PC-9 (cell line): ENCODE data around the gene CEP76. TPM values are rescaled to one million over a fixed set of nuclear protein-coding genes. Genes with fewer than 3 reads are reported as not detected.

Experiments used
- BruUV-seq: library from RNA; stranded (reverse); fragments of 400-500 nt; replicated peaks from 2 replicates; lab custom pipeline; 2021; lab: Mats Ljungman, UMichigan
- CTCF ChIA-PET: fragments of 300-600 bp; sonication (Branson Sonifier 250); formaldehyde crosslinking; loops from one replicate; lab custom pipeline; 2022; ENCODE audit warnings: antibody characterized with exemption; lab: Charles Lee
- POLR2A ChIA-PET: fragments of 300-600 bp; sonication (Branson Sonifier 250); formaldehyde crosslinking; loops from one replicate; lab custom pipeline; 2022; ENCODE audit warnings: antibody characterized with exemption; ENCODE audit not compliant: unreplicated experiment; lab: Charles Lee
- DNase-seq, 2 experiments: peaks; one replicate each; pipeline versions ENCODE4 v3.0.0 to v3.0.0-alpha.2; 2015 to 2022; ENCODE audit warnings: mixed read lengths in 1 of 2
- H2AFZ ChIP-seq: fragments of 200-600 bp; sonication (generic); 2 replicates; pipeline ENCODE4 v1.8.1; 2017; ENCODE audit warnings: antibody characterized with exemption
- H3F3A ChIP-seq: fragments of 200-600 bp; sonication (generic); 2 replicates; pipeline ENCODE4 v1.8.1; 2017; ENCODE audit warnings: antibody characterized with exemption, mild to moderate bottlenecking, low read depth; ENCODE audit not compliant: insufficient read depth
- H3K27ac ChIP-seq: fragments of 200-600 bp; sonication (generic); 2 replicates; pipeline ENCODE4 v1.6.1; 2016; ENCODE audit warnings: mixed run types
- H3K27me3 ChIP-seq: fragments of 200-600 bp; sonication (generic); 2 replicates; pipeline ENCODE4 v1.6.1; 2016; ENCODE audit warnings: low read depth, mixed run types; ENCODE audit not compliant: insufficient read depth
- H3K36me3 ChIP-seq: fragments of 200-600 bp; sonication (generic); 2 replicates; pipeline ENCODE4 v1.6.1; 2016; ENCODE audit warnings: low read depth, mixed run types
- H3K4me1 ChIP-seq: fragments of 200-600 bp; sonication (generic); replicated peaks from 2 replicates; pipeline ENCODE4 v1.6.1; 2016; ENCODE audit warnings: mixed run types; ENCODE audit not compliant: insufficient read depth
- H3K4me2 ChIP-seq: fragments of 200-600 bp; sonication (generic); 2 replicates; pipeline ENCODE4 v1.6.1; 2017; ENCODE audit warnings: mixed run types
- H3K4me3 ChIP-seq: fragments of 200-600 bp; sonication (generic); 2 replicates; pipeline ENCODE4 v1.6.1; 2016; ENCODE audit warnings: mixed run types
- H3K79me2 ChIP-seq: fragments of 200-600 bp; sonication (generic); 2 replicates; pipeline ENCODE4 v1.6.1; 2017; ENCODE audit warnings: low read depth, mixed run types
- H3K9me2 ChIP-seq: fragments of 200-600 bp; sonication (generic); 2 replicates; pipeline ENCODE4 v1.8.1; 2017; ENCODE audit warnings: mild to moderate bottlenecking; ENCODE audit not compliant: insufficient read depth
- H3K9me3 ChIP-seq: fragments of 200-600 bp; sonication (generic); 2 replicates; pipeline ENCODE4 v1.8.1; 2016; ENCODE audit warnings: low read depth; ENCODE audit not compliant: insufficient read depth
- H4K20me1 ChIP-seq: fragments of 200-600 bp; sonication (generic); 2 replicates; pipeline ENCODE4 v1.8.1; 2017; ENCODE audit not compliant: insufficient read depth
- EZH2 ChIP-seq: fragments of 200-600 bp; sonication (generic); IDR thresholded peaks from 2 replicates; pipeline ENCODE4 v1.8.0; 2017; ENCODE audit warnings: antibody characterized with exemption, low read depth
- intact Hi-C: fragments of 100-400 bp; cut with micrococcal nuclease; formaldehyde crosslinking; loops from one replicate; pipeline ENCODE4 v1.10.0; 2022; ENCODE audit not compliant: unreplicated experiment
- total RNA-seq: library from RNA; stranded (reverse); gene quantifications from 2 replicates; pipeline ENCODE4 v1.2.3, GENCODE V29; 2021
- TF ChIP-seq, protein P1 (sequence below): fragments of 200-600 bp; sonication (generic); conservative IDR thresholded peaks from 2 replicates; pipeline ENCODE4 v1.6.1; 2017; ENCODE audit warnings: mixed run types, antibody characterized with exemption, mild to moderate bottlenecking, moderate library complexity

CEP76 gene
- total RNA-seq, 1 experiment from 2014 or later, result 14.5 TPM

- Histone ChIP-seq H3K4me2 (no peak overlapping the region), H3K9me3 (no peaks in the 10 kb centered on the region), H3K27ac (no peak overlapping the region), H3K4me1 (no peaks in the 10 kb centered on the region), H3K27me3 (no peaks in the 10 kb centered on the region), H3K79me2 (no peaks in the 10 kb centered on the region), H3K4me3 (no peak overlapping the region), H4K20me1 (no peaks in the 10 kb centered on the region), H3K36me3 (no peaks in the 10 kb centered on the region), H2AFZ (no peak overlapping the region), H3K9me2 (no peaks in the 10 kb centered on the region), H3F3A (no peaks in the 10 kb centered on the region; the same call in 1 of the 2 replicates)
- DNase-seq, result no peak
- TF ChIP-seq, protein P1, sequence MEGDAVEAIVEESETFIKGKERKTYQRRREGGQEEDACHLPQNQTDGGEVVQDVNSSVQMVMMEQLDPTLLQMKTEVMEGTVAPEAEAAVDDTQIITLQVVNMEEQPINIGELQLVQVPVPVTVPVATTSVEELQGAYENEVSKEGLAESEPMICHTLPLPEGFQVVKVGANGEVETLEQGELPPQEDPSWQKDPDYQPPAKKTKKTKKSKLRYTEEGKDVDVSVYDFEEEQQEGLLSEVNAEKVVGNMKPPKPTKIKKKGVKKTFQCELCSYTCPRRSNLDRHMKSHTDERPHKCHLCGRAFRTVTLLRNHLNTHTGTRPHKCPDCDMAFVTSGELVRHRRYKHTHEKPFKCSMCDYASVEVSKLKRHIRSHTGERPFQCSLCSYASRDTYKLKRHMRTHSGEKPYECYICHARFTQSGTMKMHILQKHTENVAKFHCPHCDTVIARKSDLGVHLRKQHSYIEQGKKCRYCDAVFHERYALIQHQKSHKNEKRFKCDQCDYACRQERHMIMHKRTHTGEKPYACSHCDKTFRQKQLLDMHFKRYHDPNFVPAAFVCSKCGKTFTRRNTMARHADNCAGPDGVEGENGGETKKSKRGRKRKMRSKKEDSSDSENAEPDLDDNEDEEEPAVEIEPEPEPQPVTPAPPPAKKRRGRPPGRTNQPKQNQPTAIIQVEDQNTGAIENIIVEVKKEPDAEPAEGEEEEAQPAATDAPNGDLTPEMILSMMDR, result no peak
- intact Hi-C loops, result no loop called here
- BruUV-seq, result no TSS peak
- ChIA-PET CTCF (no interaction called here), POLR2A (no interaction called here)
Measured at GRCh38 chr18:12637393-12637792, 65.1 kb downstream of the CEP76 start.

- no peaks in the 10 kb centered on the region for H3K4me1 ChIP-seq
- no peak overlapping the region for H2AFZ ChIP-seq
- H3K36me3 ChIP-seq, result no peaks in the 10 kb centered on the region
- no peaks in the 10 kb centered on the region for H3K9me3 ChIP-seq
- TF ChIP-seq, protein P1, result no peak
- no peak for TF ChIP-seq EZH2
- no peak overlapping the region for H3K27ac ChIP-seq
- H3K9me2 ChIP-seq, result no peaks in the 10 kb centered on the region
- no peaks in the 10 kb centered on the region for H3K27me3 ChIP-seq
- no peaks in the 10 kb centered on the region for H4K20me1 ChIP-seq
- intact Hi-C loops, result no loop called here
- BruUV-seq, result no TSS peak
- DNase-seq, result no peak
- H3K79me2 ChIP-seq, result no peaks in the 10 kb centered on the region
- H3K4me3 ChIP-seq, result no peak overlapping the region
- no peaks in the 10 kb centered on the region for H3F3A ChIP-seq
- ChIA-PET POLR2A (no interaction called here), CTCF (no interaction called here)
- H3K4me2 ChIP-seq, result no peak overlapping the region
Measured at GRCh38 chr18:12631831-12632477, 70.6 kb downstream of the CEP76 start.

DNA sequence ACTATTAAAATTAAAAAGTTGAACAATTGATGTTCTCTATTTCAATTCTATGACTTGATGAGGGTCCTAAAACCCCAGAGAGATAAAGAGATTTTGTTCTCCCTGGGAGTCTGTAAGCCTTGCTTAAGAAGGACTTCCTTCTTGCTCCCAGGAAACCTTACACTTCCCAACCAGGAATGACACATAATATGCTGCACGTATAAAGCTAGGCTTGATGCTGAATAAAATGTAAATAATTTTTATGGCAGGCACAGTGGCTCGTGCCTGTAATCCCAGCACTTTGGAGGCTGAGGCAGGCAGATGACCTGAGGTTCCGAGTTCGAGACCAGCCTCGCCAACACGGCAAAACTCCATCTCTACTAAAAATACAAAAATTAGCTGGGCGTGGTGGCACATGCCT lies 72.4 kb downstream of the CEP76 start:
- H2AFZ ChIP-seq, result no peak overlapping the region
- no peak overlapping the region for H3K4me2 ChIP-seq
- no peak for DNase-seq
- H3K4me1 ChIP-seq, result no peaks in the 10 kb centered on the region
- H4K20me1 ChIP-seq, result no peaks in the 10 kb centered on the region
- no TSS peak for BruUV-seq
- H3K9me2 ChIP-seq, result no peaks in the 10 kb centered on the region
- H3K79me2 ChIP-seq, result no peaks in the 10 kb centered on the region
- TF ChIP-seq, protein P1, result no peak
- no peak for TF ChIP-seq EZH2
- no peak overlapping the region for H3K27ac ChIP-seq
- H3F3A ChIP-seq, result no peaks in the 10 kb centered on the region
- no peaks in the 10 kb centered on the region for H3K9me3 ChIP-seq
- intact Hi-C loops, result no loop called here
- H3K27me3 ChIP-seq, result no peaks in the 10 kb centered on the region
- no peak overlapping the region for H3K4me3 ChIP-seq
- POLR2A ChIA-PET, result no interaction called here
- no peaks in the 10 kb centered on the region for H3K36me3 ChIP-seq
- CTCF ChIA-PET, result no interaction called here
